Adrenal gland (tissue), 5 donors: ENCODE measurements around the gene PODXL.

ENCODE experiments used
- POLR2A ChIP-seq, 2 donors: fragments of 450-650 bp; IDR thresholded peaks; one replicate each; pipeline ENCODE4 v1.6.1; 2017; ENCODE audit warnings: antibody characterized with exemption in 2 of 2, mild to moderate bottlenecking in 2 of 2, moderate library complexity in 1 of 2
- TF ChIP-seq, protein P1 (sequence below), 6 experiments: fragments of 450-650 bp in 4 of 6; fragments of 200-600 bp in 2 of 6; sonication (generic) in 1 of 6; IDR thresholded peaks; 1 replicate in 5 of 6; 2 replicates in 1 of 6; pipeline versions ENCODE4 v1.5.1 to v1.8.0; 2016 to 2021; ENCODE audit warnings: antibody characterized with exemption in 6 of 6, mild to moderate bottlenecking in 2 of 6, moderate library complexity in 1 of 6
- donor health status: DM: no; HTN: no; CAD: no.

DNA sequence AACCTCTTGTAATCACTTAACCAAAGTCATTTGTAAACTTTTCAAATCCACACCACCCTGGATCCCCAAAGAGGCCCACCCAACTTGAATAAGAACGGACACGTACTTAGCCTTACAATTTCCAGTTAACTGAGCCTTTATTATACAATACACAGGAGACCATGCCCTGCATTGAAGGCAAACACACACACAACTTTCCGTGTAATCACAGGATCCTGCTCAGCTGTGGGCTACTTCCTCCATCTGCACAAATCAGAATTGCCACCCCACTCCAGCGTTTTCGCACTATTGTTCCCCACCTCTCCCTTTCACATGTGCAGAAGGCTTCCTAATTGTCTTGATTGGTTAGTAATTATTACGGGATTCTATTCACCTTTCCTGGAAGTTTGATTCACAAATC lies 12.1 kb upstream of the PODXL start:
- TF ChIP-seq, protein P1, sequence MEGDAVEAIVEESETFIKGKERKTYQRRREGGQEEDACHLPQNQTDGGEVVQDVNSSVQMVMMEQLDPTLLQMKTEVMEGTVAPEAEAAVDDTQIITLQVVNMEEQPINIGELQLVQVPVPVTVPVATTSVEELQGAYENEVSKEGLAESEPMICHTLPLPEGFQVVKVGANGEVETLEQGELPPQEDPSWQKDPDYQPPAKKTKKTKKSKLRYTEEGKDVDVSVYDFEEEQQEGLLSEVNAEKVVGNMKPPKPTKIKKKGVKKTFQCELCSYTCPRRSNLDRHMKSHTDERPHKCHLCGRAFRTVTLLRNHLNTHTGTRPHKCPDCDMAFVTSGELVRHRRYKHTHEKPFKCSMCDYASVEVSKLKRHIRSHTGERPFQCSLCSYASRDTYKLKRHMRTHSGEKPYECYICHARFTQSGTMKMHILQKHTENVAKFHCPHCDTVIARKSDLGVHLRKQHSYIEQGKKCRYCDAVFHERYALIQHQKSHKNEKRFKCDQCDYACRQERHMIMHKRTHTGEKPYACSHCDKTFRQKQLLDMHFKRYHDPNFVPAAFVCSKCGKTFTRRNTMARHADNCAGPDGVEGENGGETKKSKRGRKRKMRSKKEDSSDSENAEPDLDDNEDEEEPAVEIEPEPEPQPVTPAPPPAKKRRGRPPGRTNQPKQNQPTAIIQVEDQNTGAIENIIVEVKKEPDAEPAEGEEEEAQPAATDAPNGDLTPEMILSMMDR (IDR thresholded peaks at IDR 0.05) = no peak
- TF ChIP-seq POLR2A (IDR thresholded peaks at IDR 0.05) = no peak
